HUES48 (cell line): ENCODE measurements around the gene SIDT2.
"Not testable (repeated sequence)": the region's sequence is repeated elsewhere in the genome, so short reads cannot be mapped to it uniquely, and the experiment has no call there.

Experiments
- H3K27ac ChIP-seq: one replicate; pipeline ENCODE4 v1.7.0; 2013; ENCODE audit warnings: low read depth, low read length, inconsistent platforms
- H3K27me3 ChIP-seq: 2 replicates; pipeline ENCODE4 v1.6.1; 2013; ENCODE audit warnings: mild to moderate bottlenecking, low read length; ENCODE audit not compliant: control insufficient read depth, insufficient read depth
- H3K36me3 ChIP-seq: 2 replicates; pipeline ENCODE4 v1.6.1; 2013; ENCODE audit warnings: low read length; ENCODE audit not compliant: control insufficient read depth, insufficient read depth
- H3K4me1 ChIP-seq: 2 replicates; pipeline ENCODE4 v1.6.1; 2013; ENCODE audit warnings: mild to moderate bottlenecking, low read length; ENCODE audit not compliant: control insufficient read depth, insufficient read depth
- H3K4me3 ChIP-seq: 2 replicates; pipeline ENCODE4 v1.5.1; 2013; ENCODE audit warnings: mild to moderate bottlenecking, low read depth, low read length
- H3K9ac ChIP-seq: 2 replicates; pipeline ENCODE4 v1.6.1; 2013; ENCODE audit warnings: mild to moderate bottlenecking, low read depth, low read length, moderate library complexity
- H3K9me3 ChIP-seq: 2 replicates; pipeline ENCODE4 v1.6.1; 2013; ENCODE audit warnings: low read length; ENCODE audit not compliant: control insufficient read depth, insufficient read depth

The SIDT2 gene

DNA sequence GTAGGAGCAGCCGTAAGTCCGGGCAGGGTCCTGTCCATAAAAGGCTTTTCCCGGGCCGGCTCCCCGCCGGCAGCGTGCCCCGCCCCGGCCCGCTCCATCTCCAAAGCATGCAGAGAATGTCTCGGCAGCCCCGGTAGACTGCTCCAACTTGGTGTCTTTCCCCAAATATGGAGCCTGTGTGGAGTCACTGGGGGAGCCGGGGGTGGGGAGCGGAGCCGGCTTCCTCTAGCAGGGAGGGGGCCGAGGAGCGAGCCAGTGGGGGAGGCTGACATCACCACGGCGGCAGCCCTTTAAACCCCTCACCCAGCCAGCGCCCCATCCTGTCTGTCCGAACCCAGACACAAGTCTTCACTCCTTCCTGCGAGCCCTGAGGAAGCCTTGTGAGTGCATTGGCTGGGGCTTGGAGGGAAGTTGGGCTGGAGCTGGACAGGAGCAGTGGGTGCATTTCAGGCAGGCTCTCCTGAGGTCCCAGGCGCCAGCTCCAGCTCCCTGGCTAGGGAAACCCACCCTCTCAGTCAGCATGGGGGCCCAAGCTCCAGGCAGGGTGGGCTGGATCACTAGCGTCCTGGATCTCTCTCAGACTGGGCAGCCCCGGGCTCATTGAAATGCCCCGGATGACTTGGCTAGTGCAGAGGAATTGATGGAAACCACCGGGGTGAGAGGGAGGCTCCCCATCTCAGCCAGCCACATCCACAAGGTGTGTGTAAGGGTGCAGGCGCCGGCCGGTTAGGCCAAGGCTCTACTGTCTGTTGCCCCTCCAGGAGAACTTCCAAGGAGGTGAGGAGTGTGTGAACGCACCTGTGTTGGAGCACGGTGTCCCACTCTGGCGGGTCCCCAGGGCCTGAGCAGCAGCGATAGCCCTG, 20.7 kb downstream of the SIDT2 start, which contains the start of gene TAGLN:
Gene TAGLN, plus strand, starts transcription at position 318 of the 863 bp plus-strand sequence. CDS start 3,644 bp downstream, outside the sequence.
- H3K27me3 ChIP-seq = no peaks in the 10 kb centered on the region
- no peaks in the 10 kb centered on the region for H3K9me3 ChIP-seq
- peak within 1 kb of the TSS; percentile 90 for H3K9ac ChIP-seq
- H3K4me1 ChIP-seq = peaks cover 34% of the 10 kb centered on the region
- peaks cover 25% of the 10 kb centered on the region for H3K36me3 ChIP-seq
- peak within 1 kb of the TSS; percentile 74 for H3K4me3 ChIP-seq
- peak within 1 kb of the TSS; percentile 95 for H3K27ac ChIP-seq

DNA sequence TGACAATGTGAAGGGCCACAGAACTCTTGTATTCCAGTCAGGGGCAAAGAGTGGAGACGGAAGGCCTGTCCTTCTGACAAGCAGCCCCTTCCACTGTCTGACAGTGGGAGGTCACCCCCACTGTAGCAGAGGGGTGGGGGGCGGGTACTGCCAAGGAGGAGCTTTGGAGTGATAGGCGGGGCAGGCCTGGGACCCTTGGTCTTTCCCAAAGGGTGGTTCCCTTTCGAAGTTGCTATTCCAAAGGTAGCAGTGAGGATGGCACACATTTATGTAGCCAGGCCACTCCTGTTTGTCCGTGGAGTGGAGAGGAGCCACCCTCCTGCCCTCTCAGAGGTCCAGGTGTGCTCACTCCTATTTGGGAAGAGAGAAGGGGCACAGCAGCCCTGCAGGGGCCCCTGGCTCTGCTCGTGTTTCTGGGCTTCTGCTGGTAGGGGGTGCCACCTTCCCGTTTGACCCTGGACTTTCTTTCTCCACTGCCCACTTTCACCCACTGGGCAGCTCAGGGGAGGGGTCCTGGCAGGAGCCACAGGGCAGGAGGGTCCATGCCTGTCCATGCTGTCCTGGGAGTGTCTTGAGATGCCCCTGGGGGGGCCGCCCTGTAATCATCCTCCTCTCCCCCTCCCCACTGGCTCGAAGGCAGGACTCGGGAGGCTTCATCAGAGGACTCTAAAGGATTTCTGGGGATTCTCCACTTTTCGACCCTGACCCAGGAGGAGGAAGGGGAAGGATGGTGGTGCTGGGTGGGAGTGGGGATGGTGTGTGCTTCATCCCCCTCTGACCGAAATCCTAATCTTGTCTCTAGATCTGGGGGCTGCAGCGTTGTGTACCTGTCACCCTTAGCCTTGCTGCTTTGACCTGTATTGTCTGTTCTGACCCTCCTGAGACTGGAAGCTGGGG, 21.6 kb downstream of the SIDT2 start:
- Histone ChIP-seq H3K4me1 (peaks cover 34% of the 10 kb centered on the region), H3K4me3 (peak overlapping the region; percentile 74), H3K9ac (peak overlapping the region; percentile 90), H3K36me3 (peaks cover 34% of the 10 kb centered on the region), H3K9me3 (no peaks in the 10 kb centered on the region), H3K27ac (peak overlapping the region; percentile 95), H3K27me3 (no peaks in the 10 kb centered on the region)

DNA sequence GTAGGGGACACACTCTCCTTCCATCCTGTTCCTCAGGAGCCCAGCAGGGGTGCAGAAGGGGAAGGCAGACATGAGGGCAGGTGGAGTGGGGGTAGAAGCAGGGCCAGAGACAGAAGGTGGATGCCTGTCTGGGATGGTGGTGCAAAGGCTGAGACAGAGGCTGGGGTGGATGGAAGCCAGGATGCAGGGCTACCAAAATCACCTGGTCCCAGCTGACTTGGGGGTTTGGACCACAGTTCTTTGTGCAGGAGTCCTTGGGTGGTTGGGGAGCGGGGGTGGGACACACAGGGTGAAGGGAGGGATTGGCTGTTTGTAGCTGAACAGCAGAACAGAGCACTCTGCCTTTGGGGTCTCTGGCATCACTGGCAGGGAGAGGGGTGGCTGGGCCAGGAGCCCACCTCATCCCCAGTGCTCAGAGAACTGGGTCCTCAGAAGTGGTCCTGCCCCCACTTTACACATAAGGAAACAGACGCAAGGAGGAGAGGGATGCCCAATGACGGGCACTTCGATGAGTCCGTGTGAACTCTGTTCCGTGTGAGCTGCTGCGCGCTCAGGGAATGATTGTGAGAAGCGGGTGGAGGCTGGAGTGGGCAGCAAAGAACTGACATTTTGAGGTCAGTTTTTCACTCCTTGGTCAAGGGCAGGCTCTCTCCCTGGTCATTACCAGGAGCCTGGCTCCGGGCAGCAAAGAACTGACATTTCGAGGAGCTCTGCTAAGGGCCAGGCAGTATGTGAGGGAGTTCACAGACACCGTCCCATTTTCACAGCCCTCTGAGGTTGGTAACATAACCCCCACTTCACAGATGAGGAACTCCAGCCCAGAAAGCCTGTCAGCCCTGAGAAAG, 22.5 kb downstream of the SIDT2 start:
- H3K4me1 ChIP-seq = peaks cover 34% of the 10 kb centered on the region
- H3K27ac ChIP-seq = peak overlapping the region; percentile 95
- peak overlapping the region; percentile 90; the same call in 1 of the 2 replicates for H3K9ac ChIP-seq
- peaks cover 33% of the 10 kb centered on the region for H3K36me3 ChIP-seq
- no peaks in the 10 kb centered on the region for H3K9me3 ChIP-seq
- no peaks in the 10 kb centered on the region for H3K27me3 ChIP-seq
- H3K4me3 ChIP-seq = peak overlapping the region; percentile 74

DNA sequence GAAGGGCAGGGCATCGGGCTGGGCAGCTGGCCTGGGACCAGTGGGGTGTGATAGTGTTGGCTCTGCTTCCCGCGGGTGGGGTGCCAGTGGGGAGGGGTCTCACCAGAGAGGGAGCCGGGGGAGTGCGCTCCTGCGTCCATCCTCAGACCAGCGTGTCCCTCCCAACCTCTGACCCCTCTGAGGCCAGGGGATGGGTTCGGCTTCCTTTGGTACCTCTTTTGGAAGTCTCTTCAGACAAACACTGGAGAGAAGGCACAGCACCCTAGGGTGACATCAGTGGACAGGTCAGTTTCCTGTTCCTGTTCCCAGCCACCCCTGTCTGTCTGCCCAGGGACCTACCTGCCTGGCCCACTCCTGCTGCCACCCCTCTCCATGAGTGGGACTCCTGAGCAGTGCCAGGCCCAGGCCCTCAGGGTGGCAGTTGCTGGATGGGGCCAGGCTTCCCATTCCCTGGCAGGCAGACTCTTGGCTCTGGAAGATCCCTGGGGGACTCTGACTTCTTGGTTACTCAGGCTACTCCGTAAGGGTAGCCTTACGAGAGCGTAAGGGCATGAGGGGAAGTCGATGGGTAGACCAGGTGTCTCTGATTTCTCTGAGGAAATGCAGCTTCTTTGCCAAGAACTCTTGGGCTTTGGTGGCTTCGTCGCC, 23.2 kb downstream of the SIDT2 start:
- peaks cover 33% of the 10 kb centered on the region for H3K36me3 ChIP-seq
- H3K27ac ChIP-seq = no peak overlapping the region
- H3K4me1 ChIP-seq = peaks cover 34% of the 10 kb centered on the region
- no peaks in the 10 kb centered on the region for H3K9me3 ChIP-seq
- H3K4me3 ChIP-seq = peak overlapping the region; percentile 74; the same call in 1 of the 2 replicates
- no peaks in the 10 kb centered on the region for H3K27me3 ChIP-seq
- peak overlapping the region; percentile 23; the same call in 1 of the 2 replicates for H3K9ac ChIP-seq

DNA sequence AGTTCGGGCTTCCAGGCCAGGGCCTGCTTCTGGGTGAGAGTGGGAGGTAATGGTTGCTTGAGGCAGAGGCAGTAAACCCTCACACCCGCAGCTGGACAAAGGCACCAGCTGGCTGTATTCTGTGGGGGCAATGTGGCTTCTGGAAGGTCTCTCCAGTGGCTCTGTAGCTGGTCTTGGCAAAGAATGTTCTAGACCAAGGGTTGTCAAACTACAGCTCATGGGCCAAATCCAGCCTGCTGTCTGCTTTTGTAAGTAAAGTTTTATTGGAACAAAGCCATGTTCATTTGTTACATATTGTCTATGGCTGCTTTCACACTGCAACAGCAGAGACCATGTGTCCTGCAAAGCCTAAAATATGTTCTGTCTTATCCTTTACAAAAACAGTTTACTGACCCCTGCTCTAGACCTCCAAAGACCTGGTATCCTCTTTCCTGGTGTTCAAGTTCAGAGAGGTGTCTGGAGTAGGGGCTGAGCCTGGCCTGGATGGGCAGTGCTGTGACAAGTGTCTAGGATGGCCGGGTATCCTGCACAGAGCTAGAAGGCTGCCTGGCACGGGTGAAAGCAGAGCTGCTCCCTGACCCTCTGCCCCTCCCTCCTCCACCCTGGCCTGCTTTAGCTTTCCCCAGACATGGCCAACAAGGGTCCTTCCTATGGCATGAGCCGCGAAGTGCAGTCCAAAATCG, 24.0 kb downstream of the SIDT2 start:
- no peaks in the 10 kb centered on the region for H3K27me3 ChIP-seq
- no peak overlapping the region for H3K9ac ChIP-seq
- H3K9me3 ChIP-seq = no peaks in the 10 kb centered on the region
- no peak overlapping the region for H3K27ac ChIP-seq
- peaks cover 33% of the 10 kb centered on the region for H3K36me3 ChIP-seq
- H3K4me1 ChIP-seq = peaks cover 34% of the 10 kb centered on the region
- no peak overlapping the region; the same call in 1 of the 2 replicates for H3K4me3 ChIP-seq

DNA sequence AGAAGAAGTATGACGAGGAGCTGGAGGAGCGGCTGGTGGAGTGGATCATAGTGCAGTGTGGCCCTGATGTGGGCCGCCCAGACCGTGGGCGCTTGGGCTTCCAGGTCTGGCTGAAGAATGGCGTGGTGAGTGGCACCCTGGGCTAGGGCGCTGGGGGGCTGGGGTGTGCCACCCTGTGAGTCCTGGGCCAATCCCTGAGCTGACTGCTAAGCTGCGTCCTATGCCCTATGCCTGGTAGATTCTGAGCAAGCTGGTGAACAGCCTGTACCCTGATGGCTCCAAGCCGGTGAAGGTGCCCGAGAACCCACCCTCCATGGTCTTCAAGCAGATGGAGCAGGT, 24.5 kb downstream of the SIDT2 start:
- peaks cover 33% of the 10 kb centered on the region for H3K4me1 ChIP-seq
- H3K9ac ChIP-seq = no peak overlapping the region
- H3K4me3 ChIP-seq = no peak overlapping the region
- H3K36me3 ChIP-seq = peaks cover 33% of the 10 kb centered on the region
- H3K9me3 ChIP-seq = no peaks in the 10 kb centered on the region
- H3K27me3 ChIP-seq = no peaks in the 10 kb centered on the region
- H3K27ac ChIP-seq = no peak overlapping the region

DNA sequence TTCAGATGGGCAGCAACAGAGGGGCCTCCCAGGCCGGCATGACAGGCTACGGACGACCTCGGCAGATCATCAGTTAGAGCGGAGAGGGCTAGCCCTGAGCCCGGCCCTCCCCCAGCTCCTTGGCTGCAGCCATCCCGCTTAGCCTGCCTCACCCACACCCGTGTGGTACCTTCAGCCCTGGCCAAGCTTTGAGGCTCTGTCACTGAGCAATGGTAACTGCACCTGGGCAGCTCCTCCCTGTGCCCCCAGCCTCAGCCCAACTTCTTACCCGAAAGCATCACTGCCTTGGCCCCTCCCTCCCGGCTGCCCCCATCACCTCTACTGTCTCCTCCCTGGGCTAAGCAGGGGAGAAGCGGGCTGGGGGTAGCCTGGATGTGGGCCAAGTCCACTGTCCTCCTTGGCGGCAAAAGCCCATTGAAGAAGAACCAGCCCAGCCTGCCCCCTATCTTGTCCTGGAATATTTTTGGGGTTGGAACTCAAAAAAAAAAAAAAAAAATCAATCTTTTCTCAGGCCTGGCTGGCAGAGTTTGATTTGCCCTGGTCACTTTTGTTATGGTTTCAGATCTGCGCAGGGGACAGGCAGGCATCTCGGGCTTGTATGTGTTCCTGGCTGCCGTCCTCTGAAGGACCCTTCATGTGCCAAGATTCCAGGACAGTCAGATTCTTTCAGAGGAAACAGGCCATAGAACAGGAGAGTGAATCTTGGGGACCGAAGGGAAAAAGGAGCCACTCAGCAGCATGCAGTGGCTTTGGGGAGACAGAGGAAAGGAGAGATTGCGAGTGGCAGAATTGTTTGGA, 25.9 kb downstream of the SIDT2 start:
- Histone ChIP-seq H3K4me3 (no peak overlapping the region), H3K27me3 (no peaks in the 10 kb centered on the region), H3K9ac (no peak overlapping the region), H3K36me3 (peaks cover 33% of the 10 kb centered on the region), H3K9me3 (no peaks in the 10 kb centered on the region), H3K27ac (peak overlapping the region; percentile 12), H3K4me1 (peaks cover 23% of the 10 kb centered on the region)

DNA sequence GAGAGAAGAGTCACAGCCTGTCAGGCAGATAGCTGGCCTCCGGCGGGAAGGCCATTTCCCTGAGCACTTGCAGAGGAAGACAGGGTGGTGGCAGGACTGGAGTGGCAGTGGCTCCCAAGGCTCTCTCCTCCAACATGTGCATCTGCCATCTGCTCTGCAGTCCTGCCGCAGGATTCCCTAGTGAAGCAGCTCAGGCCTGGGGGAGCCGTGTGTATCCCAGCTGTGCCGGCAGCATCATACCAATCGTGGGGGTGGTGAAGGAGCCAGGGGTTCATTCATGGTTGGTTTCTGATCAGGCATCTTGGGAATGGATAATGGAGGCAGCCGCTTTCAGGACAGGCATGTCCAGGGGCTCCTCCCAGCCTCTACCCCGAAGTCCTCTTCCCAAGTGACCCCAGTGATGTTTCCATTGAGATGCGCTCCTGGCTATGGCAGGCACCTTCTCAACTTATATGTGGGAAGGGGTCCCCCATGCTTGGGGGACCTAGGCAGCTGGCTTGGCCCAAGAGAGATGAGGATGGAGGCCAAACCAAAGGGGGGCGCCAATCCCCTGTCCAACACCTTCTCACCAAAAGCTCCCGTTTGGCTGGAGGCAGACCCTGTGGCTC, 26.8 kb downstream of the SIDT2 start:
- Histone ChIP-seq H3K4me1 (peaks cover 15% of the 10 kb centered on the region), H3K36me3 (peaks cover 33% of the 10 kb centered on the region), H3K27ac (no peak overlapping the region), H3K27me3 (no peaks in the 10 kb centered on the region), H3K4me3 (no peak overlapping the region), H3K9me3 (no peaks in the 10 kb centered on the region), H3K9ac (no peak overlapping the region)

DNA sequence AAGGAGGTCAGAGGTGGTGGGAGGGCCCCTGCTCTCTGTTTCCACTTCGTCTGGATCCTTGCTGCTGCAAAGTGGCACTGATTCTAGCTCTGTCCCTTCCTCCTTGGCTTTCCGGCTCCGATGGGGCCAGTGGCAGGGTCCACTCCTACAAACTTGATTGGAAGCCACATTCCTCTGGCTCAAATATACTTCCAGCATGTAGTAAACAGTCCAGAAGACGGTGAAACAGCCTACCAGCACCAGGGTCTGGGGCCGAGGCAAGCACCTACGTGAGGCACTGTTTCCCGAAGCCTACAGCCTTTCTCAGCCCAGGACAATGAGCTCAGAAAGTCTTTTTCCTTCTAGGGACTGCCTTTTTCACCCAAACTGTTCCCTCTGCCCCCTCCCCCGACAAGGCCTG, 27.6 kb downstream of the SIDT2 start:
- peaks cover 33% of the 10 kb centered on the region for H3K36me3 ChIP-seq
- H3K4me3 ChIP-seq, H3K9me3 ChIP-seq, H3K9ac ChIP-seq, H3K27me3 ChIP-seq, H3K4me1 ChIP-seq, H3K27ac ChIP-seq: not testable (repeated sequence)
